B cell (primary cell): ENCODE measurements around the gene TMEM53. TPM values are rescaled to one million over a fixed set of nuclear protein-coding genes. Genes with fewer than 3 reads are reported as not detected.

Experiments used
- ATAC-seq: fragments of 200-7000 bp; cut with Tn5 transposase; one replicate; pipeline ENCODE4 v1.10.0; 2021; ENCODE audit warnings: low read depth, mild to moderate bottlenecking, moderate number of reproducible peaks, moderate library complexity
- CTCF ChIA-PET: fragments of 350-600 bp; sonication (Branson Sonifier 250); formaldehyde crosslinking; loops from one replicate; lab custom pipeline; 2021; ENCODE audit warnings: antibody characterized with exemption, inconsistent platforms; lab: Charles Lee
- POLR2A ChIA-PET: fragments of 350-600 bp; sonication (Branson Sonifier 250); formaldehyde crosslinking; loops from one replicate; lab custom pipeline; 2021; ENCODE audit warnings: antibody characterized with exemption; lab: Charles Lee
- DNase-seq: peaks from one replicate; pipeline ENCODE4 v3.0.0; 2013
- H2AFZ ChIP-seq: 2 replicates; pipeline ENCODE4 v1.6.1; 2012; ENCODE audit warnings: mild to moderate bottlenecking, low read depth, low read length; ENCODE audit not compliant: insufficient read depth, poor library complexity, severe bottlenecking
- H3K27ac ChIP-seq, 2 donors: 1 replicate in 1 of 2; 2 replicates in 1 of 2; pipeline ENCODE4 v1.5.1; 2012 to 2013; ENCODE audit warnings: low read length in 2 of 2, mild to moderate bottlenecking in 2 of 2, moderate library complexity in 1 of 2
- H3K27me3 ChIP-seq, 4 experiments: fragments of 200-600 bp in 1 of 4; sonication (generic) in 1 of 4; replicated peaks in 1 of 4; 1 replicate in 2 of 4; 2 replicates in 2 of 4; pipeline versions ENCODE4 v1.6.1 to v1.7.0; 2013 to 2016; ENCODE audit warnings: low read length in 3 of 4, mild to moderate bottlenecking in 2 of 4, mixed read lengths in 1 of 4, moderate library complexity in 1 of 4; ENCODE audit not compliant: insufficient read depth in 4 of 4, control insufficient read depth in 3 of 4; ENCODE audit errors: control extremely low read depth in 1 of 4
- H3K36me3 ChIP-seq, 2 experiments: replicated peaks in 1 of 2; 1 replicate in 1 of 2; 2 replicates in 1 of 2; pipeline versions ENCODE4 v1.6.1 to v1.7.1; 2013; ENCODE audit warnings: low read length in 1 of 2; ENCODE audit not compliant: insufficient read depth in 2 of 2, control insufficient read depth in 1 of 2; ENCODE audit errors: control extremely low read depth in 1 of 2, extremely low read depth in 1 of 2
- H3K4me1 ChIP-seq, 2 donors: fragments of 200-600 bp in 1 of 2; sonication (generic) in 1 of 2; 1 replicate in 1 of 2; 2 replicates in 1 of 2; pipeline versions ENCODE4 v1.5.1 to v1.6.1; 2013 to 2017; ENCODE audit warnings: low read length in 2 of 2; ENCODE audit not compliant: control insufficient read depth in 2 of 2, insufficient read depth in 2 of 2
- H3K4me2 ChIP-seq: replicated peaks from 2 replicates; pipeline ENCODE3; 2012; ENCODE audit warnings: mild to moderate bottlenecking, low read depth, low read length; ENCODE audit not compliant: poor library complexity, severe bottlenecking
- H3K4me3 ChIP-seq, 5 experiments: fragments of 200-600 bp in 1 of 5; sonication (generic) in 1 of 5; 1 replicate in 3 of 5; 2 replicates in 2 of 5; pipeline versions ENCODE4 v1.5.1 to v1.7.0; 2011 to 2016; ENCODE audit warnings: low read length in 4 of 5, mild to moderate bottlenecking in 4 of 5, low read depth in 2 of 5, control low read depth in 1 of 5, moderate library complexity in 1 of 5; ENCODE audit not compliant: insufficient read depth in 1 of 5; ENCODE audit errors: control extremely low read depth in 1 of 5, extremely low read depth in 1 of 5
- H3K79me2 ChIP-seq: fragments of 200-600 bp; sonication (generic); one replicate; pipeline ENCODE4 v1.6.0; 2016; ENCODE audit warnings: low read length; ENCODE audit not compliant: control insufficient read depth, insufficient read depth
- H3K9ac ChIP-seq: fragments of 200-600 bp; sonication (generic); 2 replicates; pipeline ENCODE4 v1.6.1; 2017; ENCODE audit warnings: mild to moderate bottlenecking, low read length, moderate library complexity
- H3K9me3 ChIP-seq, 3 donors: one replicate each; pipeline versions ENCODE4 v1.6.1 to v1.7.1; 2013; ENCODE audit warnings: low read length in 2 of 3; ENCODE audit not compliant: control insufficient read depth in 2 of 3, insufficient read depth in 1 of 3; ENCODE audit errors: control extremely low read depth in 1 of 3
- H4K20me1 ChIP-seq: 2 replicates; pipeline ENCODE4 v1.6.0; 2012; ENCODE audit warnings: mild to moderate bottlenecking, low read length; ENCODE audit not compliant: insufficient read depth, control insufficient read depth, poor library complexity, severe bottlenecking
- H3K27ac Mint-ChIP-seq: one replicate; pipeline ENCODE4 v1.8.0; 2021; ENCODE audit warnings: mixed read lengths
- H3K27me3 Mint-ChIP-seq: one replicate; pipeline ENCODE4 v1.8.0; 2021; ENCODE audit warnings: mixed read lengths
- H3K4me1 Mint-ChIP-seq: one replicate; pipeline ENCODE4 v1.8.0; 2021; ENCODE audit warnings: mixed read lengths
- H3K4me3 Mint-ChIP-seq: one replicate; pipeline ENCODE4 v1.8.0; 2021; ENCODE audit warnings: mixed read lengths
- H3K9me3 Mint-ChIP-seq: one replicate; pipeline ENCODE4 v1.8.0; 2022; ENCODE audit warnings: mixed read lengths; ENCODE audit not compliant: insufficient read depth
- EZH2 ChIP-seq: IDR thresholded peaks from 2 replicates; pipeline ENCODE4 v1.6.1; 2012; ENCODE audit warnings: borderline replicate concordance, low read depth, mild to moderate bottlenecking, moderate library complexity, low read length; ENCODE audit not compliant: insufficient read depth, poor library complexity, severe bottlenecking
- WGBS: methylation state at CpG from one replicate; pipeline ENCODE4 v1.1.5; 2013; ENCODE audit warnings: missing lambda C conversion rate; ENCODE audit not compliant: insufficient coverage; 5-methylcytosine and 5-hydroxymethylcytosine counted together
- intact Hi-C: fragments of 100-400 bp; cut with micrococcal nuclease; formaldehyde crosslinking; loops from one replicate; pipeline ENCODE4 v1.10.0; 2022
- polyA plus RNA-seq: library from polyadenylated mRNA; depleted of rRNA; stranded (reverse); fragments of >200 nt; gene quantifications from 2 replicates; pipeline ENCODE4 v1.2.3, GENCODE V29; 2012
- total RNA-seq, 2 donors: library from RNA; stranded (reverse); fragments of 120-200 nt in 1 of 2; gene quantifications; 1 replicate in 1 of 2; 2 replicates in 1 of 2; pipeline versions ENCODE4 v1.2.3 to v1.2.4, GENCODE V29; 2013 to 2022
- TF ChIP-seq, protein P1 (sequence below): fragments of 200-600 bp; IDR thresholded peaks from one replicate; pipeline ENCODE4 v1.8.0; 2022; ENCODE audit warnings: antibody characterized with exemption, mild to moderate bottlenecking

Gene TMEM53
- total and polyA plus RNA-seq, 2 donors (not counting 1 experiment from before 2014, with no cell fraction given) = 6.5 to 6.8 TPM

DNA sequence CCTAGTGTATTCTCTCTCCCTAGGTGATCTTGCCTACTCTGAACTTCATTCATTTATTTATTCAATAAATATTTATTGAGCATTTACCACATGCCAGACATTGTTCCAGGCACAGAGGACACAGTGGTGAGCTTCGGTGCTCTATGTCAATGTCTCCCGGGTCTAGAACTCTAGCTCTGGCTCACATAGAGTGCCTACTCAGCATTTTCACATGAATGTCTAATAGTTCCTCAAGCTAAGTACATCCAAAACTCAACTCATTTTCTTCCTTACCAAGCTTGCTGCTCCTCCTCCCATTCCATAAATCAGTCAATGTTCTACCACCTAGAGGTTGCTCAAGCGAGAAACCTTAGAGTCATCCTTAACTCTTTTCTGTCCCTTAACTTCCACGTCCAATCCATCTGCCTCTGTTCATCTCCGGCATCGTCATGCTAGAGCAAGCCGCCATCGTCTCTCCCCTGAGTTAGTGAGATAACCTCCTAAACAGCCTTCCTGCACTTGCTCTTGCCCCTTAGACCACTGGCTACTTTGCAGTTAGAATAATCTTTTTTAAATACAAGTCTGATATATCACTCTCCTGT lies 67.5 kb downstream of the TMEM53 start:
- TF ChIP-seq, protein P1, sequence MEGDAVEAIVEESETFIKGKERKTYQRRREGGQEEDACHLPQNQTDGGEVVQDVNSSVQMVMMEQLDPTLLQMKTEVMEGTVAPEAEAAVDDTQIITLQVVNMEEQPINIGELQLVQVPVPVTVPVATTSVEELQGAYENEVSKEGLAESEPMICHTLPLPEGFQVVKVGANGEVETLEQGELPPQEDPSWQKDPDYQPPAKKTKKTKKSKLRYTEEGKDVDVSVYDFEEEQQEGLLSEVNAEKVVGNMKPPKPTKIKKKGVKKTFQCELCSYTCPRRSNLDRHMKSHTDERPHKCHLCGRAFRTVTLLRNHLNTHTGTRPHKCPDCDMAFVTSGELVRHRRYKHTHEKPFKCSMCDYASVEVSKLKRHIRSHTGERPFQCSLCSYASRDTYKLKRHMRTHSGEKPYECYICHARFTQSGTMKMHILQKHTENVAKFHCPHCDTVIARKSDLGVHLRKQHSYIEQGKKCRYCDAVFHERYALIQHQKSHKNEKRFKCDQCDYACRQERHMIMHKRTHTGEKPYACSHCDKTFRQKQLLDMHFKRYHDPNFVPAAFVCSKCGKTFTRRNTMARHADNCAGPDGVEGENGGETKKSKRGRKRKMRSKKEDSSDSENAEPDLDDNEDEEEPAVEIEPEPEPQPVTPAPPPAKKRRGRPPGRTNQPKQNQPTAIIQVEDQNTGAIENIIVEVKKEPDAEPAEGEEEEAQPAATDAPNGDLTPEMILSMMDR = no peak
- no peak for TF ChIP-seq EZH2
- 93% methylated on average over 8 of the region's 8 CpGs for WGBS
- Histone ChIP-seq H3K27ac (no peak overlapping the region), H3K9me3 (no peaks in the 10 kb centered on the region), H3K4me3 (no peak overlapping the region), H3K4me1 (no peaks in the 10 kb centered on the region), H3K27me3 (no peaks in the 10 kb centered on the region), H2AFZ (no peak overlapping the region), H3K79me2 (no peaks in the 10 kb centered on the region), H3K36me3 (no peaks in the 10 kb centered on the region), H3K9ac (no peak overlapping the region), H3K4me2 (no peak overlapping the region), H4K20me1 (no peaks in the 10 kb centered on the region)
- H3K9me3 Mint-ChIP-seq = no peaks in the 10 kb centered on the region
- CTCF ChIA-PET = interaction anchor here (6.1 kb wide), 1 partner anchor 45 kb away, joined by 65 read pairs; no protein-coding TSS in a partner anchor
- H3K4me1 Mint-ChIP-seq = no peaks in the 10 kb centered on the region
- no peak overlapping the region for H3K27ac Mint-ChIP-seq
- POLR2A ChIA-PET = no interaction called here
- ATAC-seq = no peak
- peaks cover 11% of the 10 kb centered on the region for H3K27me3 Mint-ChIP-seq
- DNase-seq = no peak
- intact Hi-C loops = no loop called here
- H3K4me3 Mint-ChIP-seq = no peak overlapping the region

DNA sequence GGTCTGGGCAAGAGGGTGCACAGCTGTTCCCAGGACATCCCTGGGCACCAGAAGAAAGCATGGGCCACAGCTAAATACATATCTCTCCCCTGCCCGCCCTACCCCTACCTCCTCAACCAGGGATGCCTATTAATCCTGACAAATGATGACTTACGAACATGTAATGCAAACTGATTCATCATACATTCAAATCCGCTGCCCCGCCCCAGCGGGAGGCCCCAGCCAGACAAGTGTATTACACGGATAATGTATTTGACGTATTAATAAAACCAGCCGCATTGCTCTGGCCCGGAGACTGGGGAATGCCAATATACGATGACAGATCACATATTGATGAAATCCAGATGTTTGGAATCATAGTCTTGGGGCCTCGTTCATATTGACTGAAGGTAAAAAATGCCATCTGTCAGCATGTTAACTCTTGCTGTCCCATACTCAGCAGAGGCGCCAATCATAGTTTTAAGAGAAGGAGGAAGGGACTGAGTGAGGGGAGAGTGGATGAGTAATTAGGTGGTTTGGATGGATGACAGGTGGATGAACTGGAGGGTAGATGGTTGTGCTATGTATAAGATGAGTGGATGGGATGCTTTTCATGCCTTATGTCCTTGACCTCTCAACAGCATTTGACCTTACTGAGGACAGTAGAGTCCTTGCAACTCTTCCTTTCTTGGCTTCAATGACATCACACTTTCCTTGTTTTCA lies 68.2 kb downstream of the TMEM53 start:
- no peak overlapping the region for H3K4me3 ChIP-seq
- no peaks in the 10 kb centered on the region for H4K20me1 ChIP-seq
- H3K4me2 ChIP-seq = no peak overlapping the region
- TF ChIP-seq, protein P1 = no peak
- TF ChIP-seq EZH2 = no peak
- no peak overlapping the region for H3K9ac ChIP-seq
- no peak overlapping the region for H2AFZ ChIP-seq
- no peaks in the 10 kb centered on the region for H3K36me3 ChIP-seq
- Mint-ChIP-seq H3K4me3 (no peak overlapping the region), H3K9me3 (no peaks in the 10 kb centered on the region), H3K27me3 (peaks cover 11% of the 10 kb centered on the region), H3K4me1 (no peaks in the 10 kb centered on the region), H3K27ac (no peak overlapping the region)
- H3K27ac ChIP-seq = no peak overlapping the region
- DNase-seq (no peak), ATAC-seq (no peak)
- no peaks in the 10 kb centered on the region for H3K27me3 ChIP-seq
- ChIA-PET CTCF (interaction anchor here (6.1 kb wide), 1 partner anchor 46 kb away, joined by 65 read pairs; no protein-coding TSS in a partner anchor), POLR2A (no interaction called here)
- intact Hi-C loops = no loop called here
- H3K9me3 ChIP-seq = no peaks in the 10 kb centered on the region
- WGBS = 94% methylated on average over 11 of the region's 12 CpGs
- H3K79me2 ChIP-seq = no peaks in the 10 kb centered on the region
- no peaks in the 10 kb centered on the region for H3K4me1 ChIP-seq
